CD4-positive, CD25-positive, alpha-beta regulatory T cell (primary cell): ENCODE measurements around the gene PROB1. TPM values are rescaled to one million over a fixed set of nuclear protein-coding genes. Genes with fewer than 3 reads are reported as not detected.
A peak's percentile ranks its signal among the peaks of the same experiment; 100 is the strongest.
"Not testable (repeated sequence)": the region's sequence is repeated elsewhere in the genome, so short reads cannot be mapped to it uniquely, and the experiment has no call there.

ENCODE experiments used
- ATAC-seq, 2 donors: fragments of 150-1000 bp; cut with Tn5 transposase; one replicate each; pipeline ENCODE4 v1.10.0; 2021; ENCODE audit warnings: low read depth in 2 of 2, moderate number of reproducible peaks in 2 of 2, moderate library complexity in 1 of 2
- DNase-seq, 3 donors: peaks; one replicate each; pipeline versions ENCODE4 v3.0.0 to v3.0.0-alpha.2; 2012 to 2022; ENCODE audit warnings: mixed read lengths in 1 of 3
- H3K27ac ChIP-seq: one replicate; pipeline ENCODE4 v1.7.0; 2013; ENCODE audit warnings: mild to moderate bottlenecking, low read length; ENCODE audit not compliant: insufficient read depth, poor library complexity, severe bottlenecking
- H3K27me3 ChIP-seq: one replicate; pipeline ENCODE4 v1.7.0; 2013; ENCODE audit warnings: low read length; ENCODE audit not compliant: control insufficient read depth, insufficient read depth
- H3K36me3 ChIP-seq: one replicate; pipeline ENCODE4 v1.7.0; 2013; ENCODE audit warnings: mild to moderate bottlenecking, low read length, moderate library complexity; ENCODE audit not compliant: control insufficient read depth, insufficient read depth
- H3K4me1 ChIP-seq: 2 replicates; pipeline ENCODE4 v1.7.0; 2013; ENCODE audit warnings: mild to moderate bottlenecking, low read length; ENCODE audit not compliant: insufficient read depth, control insufficient read depth, poor library complexity, severe bottlenecking
- H3K4me3 ChIP-seq: one replicate; pipeline ENCODE4 v1.7.0; 2013; ENCODE audit warnings: low read depth, mild to moderate bottlenecking, low read length, moderate library complexity
- H3K9me3 ChIP-seq, 2 experiments: 1 replicate in 1 of 2; 2 replicates in 1 of 2; pipeline ENCODE4 v1.7.0; 2013; ENCODE audit warnings: low read length in 2 of 2, mild to moderate bottlenecking in 1 of 2, moderate library complexity in 1 of 2; ENCODE audit not compliant: control insufficient read depth in 2 of 2
- H3K27ac Mint-ChIP-seq, 3 donors: one replicate each; pipeline ENCODE4 v1.8.0; 2020 to 2022; ENCODE audit warnings: mild to moderate bottlenecking in 3 of 3, mixed read lengths in 3 of 3, moderate library complexity in 2 of 3
- H3K27me3 Mint-ChIP-seq: one replicate; pipeline ENCODE4 v1.8.0; 2022; ENCODE audit warnings: mild to moderate bottlenecking, mixed read lengths
- H3K36me3 Mint-ChIP-seq: one replicate; pipeline ENCODE4 v1.8.0; 2020; ENCODE audit warnings: mixed read lengths
- H3K4me1 Mint-ChIP-seq, 4 donors: one replicate each; pipeline ENCODE4 v1.8.0; 2020 to 2022; ENCODE audit warnings: mixed read lengths in 4 of 4, mild to moderate bottlenecking in 1 of 4
- H3K4me3 Mint-ChIP-seq, 4 donors: one replicate each; pipeline ENCODE4 v1.8.0; 2020 to 2022; ENCODE audit warnings: mild to moderate bottlenecking in 4 of 4, mixed read lengths in 4 of 4, moderate library complexity in 3 of 4
- H3K9me3 Mint-ChIP-seq, 7 donors: one replicate each; pipeline ENCODE4 v1.8.0; 2020 to 2022; ENCODE audit warnings: mixed read lengths in 7 of 7, mild to moderate bottlenecking in 3 of 7, moderate library complexity in 2 of 7
- polyA plus RNA-seq, 4 donors: library from polyadenylated mRNA; unstranded; fragments of 300-500 nt; fragmentation: Illumina TruSeq; gene quantifications; one replicate each; pipeline ENCODE4 v1.2.3, GENCODE V29; 2021
- total RNA-seq: library from RNA; stranded (reverse); gene quantifications from one replicate; pipeline ENCODE4 v1.2.3, GENCODE V29; 2022

PROB1 gene
- total and polyA plus RNA-seq, 5 donors from 2014 or later = 0.25 to 1.2 (median 0.67) TPM

DNA sequence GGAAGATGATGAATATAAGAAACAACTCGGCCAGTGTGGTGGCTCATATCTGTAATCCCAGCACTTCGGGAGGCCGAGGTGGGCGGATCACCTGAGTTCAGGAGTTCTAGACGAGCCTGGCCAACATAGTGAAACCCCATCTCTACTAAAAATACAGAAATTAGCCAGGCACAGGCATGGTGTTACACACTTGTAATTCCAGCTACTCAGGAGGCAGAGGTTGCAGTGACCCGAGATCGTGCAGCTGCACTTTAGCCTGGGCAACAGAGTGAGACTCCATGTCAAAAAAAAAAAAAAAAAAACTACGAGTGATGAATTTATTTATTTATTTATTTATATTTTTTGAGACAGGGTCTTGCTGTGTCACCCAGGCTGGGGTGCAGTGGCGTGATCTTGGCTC, 47.0 kb downstream of the PROB1 start:
- H3K27ac ChIP-seq, H3K36me3 ChIP-seq, H3K4me3 ChIP-seq, H3K4me3 Mint-ChIP-seq, H3K27me3 ChIP-seq, DNase-seq, H3K9me3 Mint-ChIP-seq, H3K27me3 Mint-ChIP-seq, H3K9me3 ChIP-seq, ATAC-seq, H3K27ac Mint-ChIP-seq: not testable (repeated sequence)
- H3K4me1 ChIP-seq = peaks cover 21% of the 10 kb centered on the region
- H3K36me3 Mint-ChIP-seq = peaks cover 22% of the 10 kb centered on the region
- H3K4me1 Mint-ChIP-seq = peaks cover 18 to 80% (median 44%) of the 10 kb centered on the region in 4 donors

DNA sequence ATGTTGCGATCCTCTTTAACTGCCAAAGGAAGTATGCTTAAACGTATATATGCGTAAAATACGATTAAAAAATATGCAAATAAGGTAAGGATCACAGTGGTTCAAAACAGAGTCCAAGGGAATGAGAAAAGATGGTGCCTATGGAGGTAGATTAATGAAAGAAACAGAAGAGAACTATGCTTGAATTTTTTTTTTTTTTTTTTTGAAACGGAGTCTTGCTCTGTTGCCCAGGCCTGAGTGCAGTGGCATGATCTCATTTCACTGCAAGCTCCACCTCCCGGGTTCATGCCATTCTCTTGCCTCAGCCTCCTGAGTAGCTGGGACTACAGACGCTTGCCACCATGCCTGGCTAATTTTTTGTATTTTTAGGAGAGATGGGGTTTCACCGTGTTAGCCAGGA, 49.5 kb downstream of the PROB1 start:
- H3K27me3 Mint-ChIP-seq, DNase-seq, H3K27ac Mint-ChIP-seq, H3K9me3 Mint-ChIP-seq, H3K27ac ChIP-seq, H3K9me3 ChIP-seq, H3K27me3 ChIP-seq, ATAC-seq, H3K36me3 ChIP-seq: not testable (repeated sequence)
- peak overlapping the region; percentile 4 for H3K4me3 ChIP-seq
- peaks cover 29 to 82% (median 54%) of the 10 kb centered on the region in 4 donors for H3K4me1 Mint-ChIP-seq
- peaks cover 31% of the 10 kb centered on the region for H3K4me1 ChIP-seq
- H3K36me3 Mint-ChIP-seq = peaks cover 22% of the 10 kb centered on the region
- H3K4me3 Mint-ChIP-seq = peak overlapping the region in 3 of 4 donors; percentile 26 to 49 (median 47)

DNA sequence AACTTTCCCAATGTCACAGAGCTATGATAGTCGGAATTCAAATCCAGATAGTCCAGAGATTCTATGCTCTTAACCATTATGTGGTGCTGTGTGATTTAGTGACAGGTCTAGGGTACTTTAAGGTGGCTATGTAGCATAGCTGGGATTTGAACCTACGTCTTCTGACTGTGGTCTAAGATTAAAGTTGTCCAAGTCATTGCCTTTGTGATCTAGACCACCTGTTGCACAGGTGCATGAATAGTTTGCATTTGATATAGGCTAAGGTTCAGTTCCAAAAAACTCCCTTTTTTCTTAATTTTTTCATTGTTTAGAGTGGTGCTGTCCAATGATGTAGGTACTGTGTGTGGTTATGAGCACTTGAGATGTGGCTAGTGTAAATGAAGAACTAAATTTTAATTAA, 50.7 kb downstream of the PROB1 start:
- Histone ChIP-seq H3K4me3 (peak overlapping the region; percentile 45), H3K36me3 (peaks cover 7% of the 10 kb centered on the region), H3K4me1 (peaks cover 34% of the 10 kb centered on the region), H3K27ac (no peak overlapping the region), H3K27me3 (no peaks in the 10 kb centered on the region), H3K9me3 (no peaks in the 10 kb centered on the region)
- Mint-ChIP-seq H3K27ac (no peak overlapping the region), H3K4me3 (peak overlapping the region; percentile 65 to 99 (median 98)), H3K9me3 (peaks cover 0 to 2% (median 0%) of the 10 kb centered on the region in 7 donors), H3K4me1 (peaks cover 30 to 76% (median 51%) of the 10 kb centered on the region in 4 donors), H3K27me3 (peaks cover 8% of the 10 kb centered on the region), H3K36me3 (peaks cover 22% of the 10 kb centered on the region)
- ATAC-seq (no peak), DNase-seq (no peak)

DNA sequence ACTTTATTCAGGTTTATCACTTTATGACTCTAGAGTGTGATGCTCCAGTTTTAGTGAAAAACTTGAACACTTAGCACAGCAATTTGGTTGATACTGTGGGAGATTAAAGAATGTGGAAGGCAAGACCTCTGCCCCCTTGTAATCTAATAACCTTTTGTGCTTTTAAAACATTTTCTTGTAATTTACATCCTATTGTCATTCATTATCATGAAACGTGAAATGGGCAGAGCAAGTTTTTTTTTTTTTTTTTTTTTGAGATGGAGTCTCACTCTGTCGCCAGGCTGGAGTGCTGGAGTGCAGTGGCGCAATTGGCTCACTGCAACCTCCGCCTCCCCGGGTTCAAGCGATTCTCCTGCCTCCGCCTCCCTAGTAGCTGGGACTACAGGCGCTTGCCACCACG, 51.4 kb downstream of the PROB1 start:
- peak overlapping the region in 2 of 3 donors; percentile 98 to 99 for H3K27ac Mint-ChIP-seq
- peaks cover 18% of the 10 kb centered on the region for H3K36me3 Mint-ChIP-seq
- H3K4me3 Mint-ChIP-seq = peak overlapping the region; percentile 97 to 99 (median 98)

DNA sequence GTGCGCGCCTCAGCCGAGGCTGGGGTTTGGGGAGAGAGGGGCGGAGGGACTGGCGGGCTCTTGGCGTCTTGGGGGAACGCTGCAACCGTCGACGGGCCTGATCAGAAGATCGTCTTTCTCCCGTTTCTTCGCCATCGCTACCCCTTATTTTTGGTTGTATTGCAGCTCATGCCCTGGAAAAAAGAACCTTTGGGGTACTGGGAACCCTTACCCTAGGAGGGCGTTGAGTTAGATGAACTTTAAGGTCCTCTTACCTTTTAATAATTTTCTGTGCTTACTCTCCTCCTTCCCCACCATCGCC, 52.5 kb downstream of the PROB1 start:
- H3K9me3 Mint-ChIP-seq = peaks cover 0 to 2% (median 0%) of the 10 kb centered on the region in 7 donors
- peak overlapping the region; percentile 98 to 99 (median 99) for H3K27ac Mint-ChIP-seq
- H3K27me3 Mint-ChIP-seq = peaks cover 8% of the 10 kb centered on the region
- peaks cover 35 to 64% (median 51%) of the 10 kb centered on the region in 4 donors for H3K4me1 Mint-ChIP-seq
- peak overlapping the region; percentile 96 for H3K4me3 ChIP-seq
- ATAC-seq (peak in 1 of 2 donors; percentile 58), DNase-seq (no peak)
- H3K36me3 Mint-ChIP-seq = peaks cover 18% of the 10 kb centered on the region
- peaks cover 7% of the 10 kb centered on the region for H3K36me3 ChIP-seq
- no peaks in the 10 kb centered on the region for H3K9me3 ChIP-seq
- peak overlapping the region; percentile 97 to 99 (median 98) for H3K4me3 Mint-ChIP-seq
- peaks cover 34% of the 10 kb centered on the region for H3K4me1 ChIP-seq
- peak overlapping the region; percentile 100 for H3K27ac ChIP-seq
- no peaks in the 10 kb centered on the region for H3K27me3 ChIP-seq

More for the DNA sequence above, 51.4 kb downstream of the PROB1 start:
- no peaks in the 10 kb centered on the region for H3K9me3 ChIP-seq
- Mint-ChIP-seq H3K4me1 (peaks cover 35 to 71% (median 48%) of the 10 kb centered on the region in 4 donors), H3K27me3 (peaks cover 8% of the 10 kb centered on the region), H3K9me3 (peaks cover 0 to 2% (median 0%) of the 10 kb centered on the region in 7 donors)
- H3K36me3 ChIP-seq = peaks cover 7% of the 10 kb centered on the region
- no peak for ATAC-seq
- no peaks in the 10 kb centered on the region for H3K27me3 ChIP-seq
- peak overlapping the region; percentile 96 for H3K4me3 ChIP-seq
- H3K4me1 ChIP-seq = peaks cover 34% of the 10 kb centered on the region
- H3K27ac ChIP-seq = peak overlapping the region; percentile 100
- no peak for DNase-seq

DNA sequence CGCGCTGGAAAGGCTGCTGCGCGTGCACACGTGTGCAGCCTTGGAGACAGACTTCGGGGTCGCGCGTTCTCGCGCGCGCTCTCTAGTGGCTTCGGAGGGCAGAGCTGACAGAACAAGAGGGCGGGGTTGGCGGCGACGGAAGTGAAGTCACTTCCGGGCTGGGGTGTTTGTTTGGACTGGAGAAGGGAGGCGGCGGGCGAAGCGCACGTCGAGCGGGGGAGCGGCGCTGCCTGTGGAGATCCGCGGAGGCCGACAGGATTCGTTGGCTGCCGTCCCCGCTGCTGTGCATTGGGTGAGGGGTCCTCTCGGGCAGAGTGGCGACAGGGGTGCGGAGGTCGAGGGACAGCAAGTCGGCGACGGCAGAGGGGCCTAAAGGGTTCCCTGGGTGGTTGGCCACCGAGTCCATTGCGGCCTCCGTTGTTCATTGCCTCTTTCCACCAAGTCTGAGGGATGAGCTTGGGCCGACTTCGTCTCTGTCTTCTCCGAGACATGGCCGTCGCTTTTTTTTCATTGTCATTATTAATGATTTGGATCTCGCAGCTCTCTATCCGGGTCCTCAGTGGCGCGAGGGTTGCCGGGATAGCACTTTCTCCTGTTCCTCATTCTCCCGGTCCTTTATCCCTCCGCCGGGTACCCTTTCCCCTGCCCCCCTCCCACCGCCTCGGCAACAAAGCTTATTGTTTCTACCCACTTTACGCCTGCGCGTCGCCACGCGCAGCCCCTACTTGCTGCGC, 53.0 kb downstream of the PROB1 start, which contains the start of gene PAIP2:
Gene PAIP2 (plus strand): TSS at position 166 of the 734 bp plus-strand sequence. CDS start 21,931 bp downstream, outside the sequence.
- peaks cover 35 to 61% (median 50%) of the 10 kb centered on the region in 4 donors for H3K4me1 Mint-ChIP-seq
- peaks cover 17% of the 10 kb centered on the region for H3K36me3 Mint-ChIP-seq
- peak within 1 kb of the TSS; percentile 97 to 99 (median 98) for H3K4me3 Mint-ChIP-seq
- Histone ChIP-seq H3K36me3 (peaks cover 6% of the 10 kb centered on the region), H3K4me1 (peaks cover 34% of the 10 kb centered on the region), H3K9me3 (no peaks in the 10 kb centered on the region), H3K4me3 (peak within 1 kb of the TSS; percentile 96), H3K27me3 (no peaks in the 10 kb centered on the region), H3K27ac (peak within 1 kb of the TSS; percentile 100)
- H3K27ac Mint-ChIP-seq = peak within 1 kb of the TSS; percentile 98 to 99 (median 99)
- ATAC-seq = peak; percentile 92 to 93
- H3K27me3 Mint-ChIP-seq = peaks cover 8% of the 10 kb centered on the region
- peak; percentile 97 to 98 (median 97) for DNase-seq
- H3K9me3 Mint-ChIP-seq = peaks cover 0 to 2% (median 0%) of the 10 kb centered on the region in 7 donors

DNA sequence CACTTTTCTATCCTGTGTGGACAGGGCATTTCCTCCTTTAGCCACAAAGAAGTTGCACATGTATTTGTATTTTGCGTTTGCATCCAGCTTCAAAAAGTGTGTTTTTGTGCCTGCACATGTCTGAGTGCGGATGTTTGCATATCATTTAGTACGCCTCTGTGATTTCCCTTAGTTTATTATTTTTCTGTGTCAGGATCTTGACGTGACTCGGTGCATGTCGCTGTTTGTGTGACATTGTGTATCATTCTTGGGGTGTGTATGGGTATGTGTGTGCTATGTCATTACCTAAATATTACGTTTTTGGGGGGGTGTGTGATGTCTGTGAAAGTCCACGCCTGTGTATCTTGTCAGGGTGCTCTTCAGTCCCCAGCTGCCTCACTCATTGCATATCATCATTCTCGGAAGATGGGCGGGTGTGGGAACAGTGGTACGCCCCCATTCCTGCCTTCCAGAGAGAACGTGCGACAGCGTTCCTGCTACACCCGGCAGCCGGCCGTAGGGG, 53.7 kb downstream of the PROB1 start:
- DNase-seq (peak in 1 of 3 donors; percentile 13), ATAC-seq (peak in 1 of 2 donors; percentile 1)
- H3K4me3 Mint-ChIP-seq = peak overlapping the region; percentile 97 to 99 (median 98)

More for the DNA sequence above, 53.7 kb downstream of the PROB1 start:
- peaks cover 0 to 2% (median 0%) of the 10 kb centered on the region in 7 donors for H3K9me3 Mint-ChIP-seq
- H3K9me3 ChIP-seq = no peaks in the 10 kb centered on the region
- H3K36me3 ChIP-seq = peaks cover 3% of the 10 kb centered on the region
- peak overlapping the region; percentile 96 for H3K4me3 ChIP-seq
- H3K27ac Mint-ChIP-seq = peak overlapping the region; percentile 98 to 99 (median 99)
- H3K27me3 Mint-ChIP-seq = peaks cover 8% of the 10 kb centered on the region
- peaks cover 35 to 62% (median 50%) of the 10 kb centered on the region in 4 donors for H3K4me1 Mint-ChIP-seq
- peaks cover 14% of the 10 kb centered on the region for H3K36me3 Mint-ChIP-seq
- peaks cover 34% of the 10 kb centered on the region for H3K4me1 ChIP-seq
- peak overlapping the region; percentile 100 for H3K27ac ChIP-seq
- no peaks in the 10 kb centered on the region for H3K27me3 ChIP-seq
